MCF 10A (cell line): Measurements from ENCODE around the gene SYCE1L. TPM values are rescaled to one million over a fixed set of nuclear protein-coding genes. Genes with fewer than 3 reads are reported as not detected.
A peak's percentile ranks its signal among the peaks of the same experiment; 100 is the strongest.

Source experiments
- BruUV-seq: library from RNA; stranded (reverse); fragments of 400-500 nt; replicated peaks from 2 replicates; lab custom pipeline; 2021; lab: Mats Ljungman, UMichigan
- CTCF ChIA-PET: fragments of 300-600 bp; sonication (Branson Sonifier 250); formaldehyde crosslinking; extraction: SDS; loops from one replicate; lab custom pipeline; 2021; ENCODE audit warnings: antibody characterized with exemption, inconsistent platforms; lab: Yijun Ruan, JAX
- POLR2A ChIA-PET: fragments of 300-600, 350-650 bp; sonication (Branson Sonifier 250); formaldehyde crosslinking; extraction: SDS; loops from one replicate; lab custom pipeline; 2020; ENCODE audit warnings: antibody characterized with exemption, inconsistent platforms; lab: Yijun Ruan, JAX
- DNase-seq: peaks from one replicate; pipeline ENCODE4 v3.0.0-alpha.2; 2018; ENCODE audit not compliant: unreplicated experiment
- H3K27ac Mint-ChIP-seq: one replicate; pipeline ENCODE4 v1.8.0; 2022; ENCODE audit warnings: mild to moderate bottlenecking, low read depth, mixed read lengths; ENCODE audit not compliant: unreplicated experiment
- H3K27me3 Mint-ChIP-seq: one replicate; pipeline ENCODE4 v1.8.0; 2022; ENCODE audit warnings: mixed read lengths; ENCODE audit not compliant: insufficient read depth, unreplicated experiment
- H3K36me3 Mint-ChIP-seq: one replicate; pipeline ENCODE4 v1.8.0; 2022; ENCODE audit warnings: mild to moderate bottlenecking, moderate library complexity, mixed read lengths; ENCODE audit not compliant: insufficient read depth, unreplicated experiment
- H3K4me1 Mint-ChIP-seq: one replicate; pipeline ENCODE4 v1.8.0; 2022; ENCODE audit warnings: mixed read lengths; ENCODE audit not compliant: insufficient read depth, unreplicated experiment
- H3K4me3 Mint-ChIP-seq: one replicate; pipeline ENCODE4 v1.8.0; 2022; ENCODE audit warnings: mild to moderate bottlenecking, moderate library complexity, mixed read lengths; ENCODE audit not compliant: unreplicated experiment
- H3K9me3 Mint-ChIP-seq: one replicate; pipeline ENCODE4 v1.8.0; 2022; ENCODE audit warnings: mixed read lengths; ENCODE audit not compliant: unreplicated experiment
- CTCF ChIP-seq: fragments of 200-600 bp; IDR thresholded peaks from one replicate; pipeline ENCODE4 v1.8.0; 2022; ENCODE audit warnings: antibody characterized with exemption, mild to moderate bottlenecking; ENCODE audit not compliant: unreplicated experiment
- intact Hi-C: fragments of 100-400 bp; cut with micrococcal nuclease; formaldehyde crosslinking; loops from 2 replicates; pipeline ENCODE4 v1.14.1; 2022
- total RNA-seq: library from RNA; stranded (reverse); gene quantifications from 2 replicates; pipeline ENCODE4 v1.2.3, GENCODE V29; 2022

Gene SYCE1L
- total RNA-seq, 1 experiment from 2014 or later, result 12.2 TPM

GRCh38 chr16:77219437-77219836 is 20.2 kb downstream of the SYCE1L start:
- Mint-ChIP-seq H3K36me3 (no peaks in the 10 kb centered on the region), H3K27ac (no peak overlapping the region), H3K4me1 (peaks cover 6% of the 10 kb centered on the region), H3K9me3 (no peaks in the 10 kb centered on the region), H3K4me3 (no peak overlapping the region), H3K27me3 (no peaks in the 10 kb centered on the region)
- ChIA-PET CTCF (no interaction called here), POLR2A (interaction anchor here (0.6 kb wide), 1 partner anchor 715 kb away, joined by 3 read pairs; no protein-coding TSS in a partner anchor)
- no peak for TF ChIP-seq CTCF
- no TSS peak for BruUV-seq
- no peak for DNase-seq
- intact Hi-C loops, result no loop called here

GRCh38 chr16:77220427-77220826 is 21.2 kb downstream of the SYCE1L start:
- BruUV-seq, result no TSS peak
- ChIA-PET POLR2A (no interaction called here), CTCF (interaction anchor here (0.5 to 1.4 kb wide), 3 partner anchors 15 to 685 kb away, joined by 3 read pairs; no protein-coding TSS in a partner anchor)
- Mint-ChIP-seq H3K27ac (no peak overlapping the region), H3K4me3 (no peak overlapping the region), H3K4me1 (peaks cover 6% of the 10 kb centered on the region), H3K36me3 (no peaks in the 10 kb centered on the region), H3K9me3 (no peaks in the 10 kb centered on the region), H3K27me3 (no peaks in the 10 kb centered on the region)
- intact Hi-C loops, result no loop called here
- TF ChIP-seq CTCF, result no peak
- no peak for DNase-seq

GRCh38 chr16:77221482-77221881 is 22.3 kb downstream of the SYCE1L start:
- no peak for TF ChIP-seq CTCF
- CTCF ChIA-PET, result interaction anchor here (1.4 kb wide), 1 partner anchor 16 kb away, joined by 3 read pairs; no protein-coding TSS in a partner anchor
- H3K4me1 Mint-ChIP-seq, result peaks cover 6% of the 10 kb centered on the region
- H3K27ac Mint-ChIP-seq, result no peak overlapping the region
- no peaks in the 10 kb centered on the region for H3K36me3 Mint-ChIP-seq
- POLR2A ChIA-PET, result no interaction called here
- H3K4me3 Mint-ChIP-seq, result no peak overlapping the region
- peak; percentile 56 for DNase-seq
- no TSS peak for BruUV-seq
- intact Hi-C loops, result no loop called here
- H3K27me3 Mint-ChIP-seq, result no peaks in the 10 kb centered on the region
- H3K9me3 Mint-ChIP-seq, result no peaks in the 10 kb centered on the region

- no peaks in the 10 kb centered on the region for H3K9me3 Mint-ChIP-seq
- BruUV-seq, result no TSS peak
- H3K27ac Mint-ChIP-seq, result no peak overlapping the region
- TF ChIP-seq CTCF, result peak; percentile 42
- intact Hi-C loops, result no loop called here
- DNase-seq, result peak; percentile 42
- H3K4me3 Mint-ChIP-seq, result no peak overlapping the region
- H3K27me3 Mint-ChIP-seq, result no peaks in the 10 kb centered on the region
- ChIA-PET POLR2A (no interaction called here), CTCF (interaction anchor here (1.1 to 1.7 kb wide), 4 partner anchors 8 to 361 kb away, joined by 3 to 4 read pairs (median 4); no protein-coding TSS in a partner anchor)
- H3K4me1 Mint-ChIP-seq, result peaks cover 6% of the 10 kb centered on the region
- H3K36me3 Mint-ChIP-seq, result no peaks in the 10 kb centered on the region
These were observed 24.0 kb downstream of the SYCE1L start for GRCh38 chr16:77223184-77223583.
